ENCODE results near the gene ST6GALNAC6. TPM values are rescaled to one million over a fixed set of nuclear protein-coding genes. Genes with fewer than 3 reads are reported as not detected.

ST6GALNAC6 gene
- total and polyA plus RNA-seq, 9 donors, result 35.9 to 60.6 (median 49.0) TPM

DNA sequence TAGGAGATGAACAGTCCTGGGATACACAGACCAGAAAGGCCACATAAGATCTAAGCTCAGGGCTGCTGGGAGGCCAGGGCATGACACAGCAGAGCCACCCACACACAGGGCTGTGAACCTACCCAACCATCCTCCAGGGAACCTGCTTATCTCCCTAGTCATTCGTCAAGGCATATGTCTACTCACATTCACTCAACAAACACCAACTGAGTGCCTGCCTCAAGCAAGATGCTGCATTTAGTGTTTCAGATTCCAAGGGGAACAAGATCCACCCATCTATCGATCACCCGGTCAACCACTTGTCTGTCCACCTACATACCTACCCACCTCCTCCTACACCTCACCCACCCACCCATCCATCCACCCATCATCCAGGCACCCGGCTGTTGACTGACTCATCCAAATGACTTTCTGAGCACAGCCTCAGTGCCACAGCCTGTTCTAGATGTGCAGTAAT lies 36.4 kb upstream of the ST6GALNAC6 start:
- peaks cover 33% of the 10 kb centered on the region for H3K4me1 ChIP-seq (ENCODE audit: control insufficient read depth, insufficient read depth, low read length)
- H3K27me3 ChIP-seq (ENCODE audit: control insufficient read depth, insufficient read depth, low read length), result no peaks in the 10 kb centered on the region
- DNase-seq, result no peak
- peaks cover 26% of the 10 kb centered on the region for H3K36me3 ChIP-seq (ENCODE audit: control insufficient read depth, insufficient read depth, low read length)
- no peaks in the 10 kb centered on the region for H3K9me3 ChIP-seq (replicated peaks; ENCODE audit: control insufficient read depth, low read depth, low read length)
- no peak overlapping the region for H3K27ac ChIP-seq (ENCODE audit: low read length)
- H3K4me3 ChIP-seq (ENCODE audit: low read length), result no peak overlapping the region
- WGBS (ENCODE audit: insufficient coverage), result 74% methylated on average over 3 of the region's 4 CpGs

DNA sequence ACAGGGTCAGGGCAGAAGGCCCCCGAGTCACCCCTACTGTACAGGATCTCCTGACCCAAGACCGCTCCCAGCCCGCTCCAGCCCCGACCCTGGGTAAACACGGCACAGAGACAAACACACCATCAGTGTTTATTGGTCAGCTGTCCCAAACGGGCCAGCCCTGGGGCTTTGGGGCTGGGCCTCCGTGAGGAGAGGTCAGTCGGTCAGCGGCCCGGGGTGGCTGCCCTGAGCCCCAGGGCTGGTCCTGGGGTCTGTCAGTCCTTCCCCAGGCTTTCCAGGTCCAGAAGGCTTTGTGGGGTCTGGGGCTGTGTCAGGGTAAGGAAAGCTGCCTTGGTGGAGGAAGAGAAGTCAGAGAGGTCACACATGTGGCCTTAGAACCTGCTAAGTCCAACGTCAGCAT lies 35.6 kb upstream of the ST6GALNAC6 start:
- H3K27me3 ChIP-seq (ENCODE audit: control insufficient read depth, insufficient read depth, low read length), result peaks cover under 1% of the 10 kb centered on the region
- H3K36me3 ChIP-seq (ENCODE audit: control insufficient read depth, insufficient read depth, low read length), result peaks cover 23% of the 10 kb centered on the region
- H3K4me1 ChIP-seq (ENCODE audit: control insufficient read depth, insufficient read depth, low read length), result peaks cover 38% of the 10 kb centered on the region
- no peak overlapping the region for H3K4me3 ChIP-seq (ENCODE audit: low read length)
- no peak overlapping the region for H3K27ac ChIP-seq (ENCODE audit: low read length)
- H3K9me3 ChIP-seq (replicated peaks; ENCODE audit: control insufficient read depth, low read depth, low read length), result no peaks in the 10 kb centered on the region
- WGBS (ENCODE audit: insufficient coverage), result 64% methylated on average over 11 of the region's 11 CpGs
- DNase-seq, result no peak

DNA sequence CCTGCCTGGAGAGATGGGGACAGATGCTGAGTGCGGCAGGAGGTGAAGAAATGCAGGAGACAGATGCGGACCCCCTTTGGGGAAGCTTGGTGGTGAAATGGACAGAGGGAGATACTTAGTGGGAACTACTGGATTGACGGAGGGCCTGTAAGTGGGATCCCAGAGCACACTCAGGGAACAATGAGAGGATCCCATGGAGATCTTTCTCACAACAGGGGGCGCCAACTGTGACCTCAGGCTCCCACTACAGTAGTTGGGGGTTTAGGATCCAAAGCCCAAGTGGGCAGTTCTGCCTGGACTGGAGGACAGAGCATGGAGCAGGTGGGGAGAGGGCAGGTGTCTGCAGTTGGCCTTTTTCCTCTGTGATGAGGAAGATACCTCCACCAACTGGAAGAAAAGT lies 34.8 kb upstream of the ST6GALNAC6 start:
- WGBS (ENCODE audit: insufficient coverage), result 90% methylated on average over 4 of the region's 4 CpGs
- Histone ChIP-seq H3K27ac (ENCODE audit: low read length) (no peak overlapping the region), H3K27me3 (ENCODE audit: control insufficient read depth, insufficient read depth, low read length) (peaks cover 7% of the 10 kb centered on the region), H3K4me1 (ENCODE audit: control insufficient read depth, insufficient read depth, low read length) (peaks cover 38% of the 10 kb centered on the region), H3K36me3 (ENCODE audit: control insufficient read depth, insufficient read depth, low read length) (peaks cover 20% of the 10 kb centered on the region), H3K9me3 (replicated peaks; ENCODE audit: control insufficient read depth, low read depth, low read length) (no peaks in the 10 kb centered on the region), H3K4me3 (ENCODE audit: low read length) (no peak overlapping the region)
- no peak for DNase-seq

DNA sequence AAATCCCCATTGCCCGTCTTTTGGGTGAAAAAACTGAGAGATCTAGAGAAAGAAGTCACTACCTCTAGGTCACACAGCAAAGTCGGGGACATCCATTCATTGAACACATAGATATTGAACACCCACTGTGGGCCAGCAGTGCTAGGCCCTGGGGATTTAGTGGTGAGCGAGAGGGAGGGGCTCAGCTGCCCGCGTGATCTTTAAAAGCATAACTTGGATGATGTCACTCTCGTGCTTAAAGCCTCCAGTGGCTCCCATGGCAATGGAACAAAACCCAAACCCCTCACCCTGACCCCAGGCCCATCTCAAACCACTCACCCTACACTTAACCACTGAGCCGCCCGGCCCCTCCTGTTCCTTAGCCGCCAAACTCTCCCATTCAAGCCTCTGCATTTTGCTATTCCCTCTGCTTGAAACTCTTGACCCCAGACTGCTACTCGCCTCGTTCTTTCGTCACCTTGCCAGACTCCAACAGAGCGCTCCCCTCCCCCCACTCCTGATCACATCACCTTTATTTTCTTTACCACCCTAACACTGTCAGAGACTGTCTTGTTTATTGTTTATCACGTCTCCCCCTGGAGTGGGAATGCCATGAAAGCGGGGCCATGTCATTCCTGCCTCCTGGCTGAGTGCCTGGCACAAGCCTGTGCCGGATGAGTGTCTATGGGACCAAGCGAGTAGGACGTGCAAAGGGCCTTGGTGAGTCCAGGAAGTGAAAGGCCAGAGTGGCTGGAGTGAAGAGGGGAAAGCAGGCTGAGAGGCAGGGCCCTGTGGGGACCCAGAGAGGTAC lies 31.9 kb upstream of the ST6GALNAC6 start:
- Histone ChIP-seq H3K4me3 (ENCODE audit: low read length) (peak overlapping the region; percentile 46), H3K36me3 (ENCODE audit: control insufficient read depth, insufficient read depth, low read length) (peaks cover 19% of the 10 kb centered on the region), H3K9me3 (replicated peaks; ENCODE audit: control insufficient read depth, low read depth, low read length) (no peaks in the 10 kb centered on the region), H3K27ac (ENCODE audit: low read length) (peak overlapping the region; percentile 59), H3K27me3 (ENCODE audit: control insufficient read depth, insufficient read depth, low read length) (peaks cover 36% of the 10 kb centered on the region), H3K4me1 (ENCODE audit: control insufficient read depth, insufficient read depth, low read length) (peaks cover 34% of the 10 kb centered on the region)
- DNase-seq, result peak; percentile 62
- 12% methylated on average over 12 of the region's 18 CpGs for WGBS (ENCODE audit: insufficient coverage)

DNA sequence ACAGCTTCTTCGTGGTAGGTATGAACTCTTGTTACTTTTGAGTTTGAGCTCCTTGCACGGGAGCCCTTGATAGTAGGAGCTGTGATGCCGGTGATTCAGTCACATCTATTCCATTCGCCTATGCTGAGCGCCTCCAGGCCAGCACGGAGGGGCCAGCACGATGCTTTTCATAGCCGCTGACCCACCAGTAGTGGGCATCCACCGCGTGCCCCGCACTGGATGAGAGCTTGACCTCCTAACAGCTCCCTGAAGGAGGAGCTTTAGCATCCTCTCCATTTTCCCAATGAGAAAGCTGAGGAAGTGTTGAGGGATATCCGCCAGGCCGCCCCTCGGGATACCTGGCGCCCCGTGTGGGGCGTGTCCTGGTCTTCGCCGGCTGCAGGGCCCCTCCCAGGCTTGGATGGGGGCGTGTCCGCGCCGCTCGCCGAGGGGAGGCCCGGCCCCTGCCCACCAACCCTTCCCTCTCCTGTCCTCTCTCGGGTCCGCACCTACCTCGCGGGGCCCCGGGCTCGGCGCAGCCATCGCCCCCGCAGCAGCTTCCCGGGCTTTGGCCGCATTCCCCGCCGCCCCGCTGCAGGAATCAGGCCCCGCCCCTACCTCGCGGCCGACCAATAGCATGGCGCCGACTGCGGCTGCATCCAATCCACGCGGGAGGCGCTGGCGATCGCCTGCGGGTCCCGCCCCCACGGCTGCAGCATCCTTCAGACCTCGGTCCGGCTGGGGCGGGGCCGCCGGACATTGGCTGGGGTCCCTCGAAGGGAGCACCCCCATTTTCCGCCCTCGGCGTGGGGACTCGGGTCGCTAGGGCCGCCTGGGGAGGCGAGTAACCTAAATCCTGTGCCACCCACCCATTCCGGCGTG lies 31.1 kb upstream of the ST6GALNAC6 start, which contains the start of gene PIP5KL1:
Gene PIP5KL1 (minus strand): TSS at position 547 of the 861 bp plus-strand sequence. CDS start 25 bp downstream, at position 522.
- peak; percentile 91 for DNase-seq
- Histone ChIP-seq H3K4me3 (ENCODE audit: low read length) (peak within 1 kb of the TSS; percentile 46), H3K36me3 (ENCODE audit: control insufficient read depth, insufficient read depth, low read length) (peaks cover 11% of the 10 kb centered on the region), H3K9me3 (replicated peaks; ENCODE audit: control insufficient read depth, low read depth, low read length) (no peaks in the 10 kb centered on the region), H3K4me1 (ENCODE audit: control insufficient read depth, insufficient read depth, low read length) (peaks cover 29% of the 10 kb centered on the region), H3K27me3 (ENCODE audit: control insufficient read depth, insufficient read depth, low read length) (peaks cover 43% of the 10 kb centered on the region), H3K27ac (ENCODE audit: low read length) (peak within 1 kb of the TSS; percentile 59)
- WGBS (ENCODE audit: insufficient coverage), result 2% methylated on average over 63 of the region's 70 CpGs

DNA sequence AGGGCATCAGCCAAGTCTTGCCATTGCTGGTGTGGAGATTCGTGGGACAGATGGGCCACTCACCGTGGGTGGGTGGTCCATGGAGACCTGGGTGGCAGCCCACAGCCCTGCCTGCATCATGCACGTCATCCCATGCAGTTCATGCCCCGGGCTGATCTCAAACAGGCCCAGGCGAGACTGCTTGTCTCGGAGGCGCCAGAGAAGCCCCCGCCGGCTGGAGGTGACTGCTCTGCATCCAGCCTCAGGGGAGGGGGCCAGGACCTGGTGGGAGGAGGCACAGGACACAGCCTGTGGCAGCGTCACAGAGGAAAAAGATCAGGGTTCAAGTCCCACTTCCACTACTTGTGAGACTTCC lies 30.2 kb upstream of the ST6GALNAC6 start:
- no peaks in the 10 kb centered on the region for H3K9me3 ChIP-seq (replicated peaks; ENCODE audit: control insufficient read depth, low read depth, low read length)
- H3K27me3 ChIP-seq (ENCODE audit: control insufficient read depth, insufficient read depth, low read length), result peaks cover 50% of the 10 kb centered on the region
- no peak overlapping the region for H3K4me3 ChIP-seq (ENCODE audit: low read length)
- no peak for DNase-seq
- no peak overlapping the region for H3K27ac ChIP-seq (ENCODE audit: low read length)
- 71% methylated on average over 5 of the region's 10 CpGs for WGBS (ENCODE audit: insufficient coverage)
- peaks cover 29% of the 10 kb centered on the region for H3K4me1 ChIP-seq (ENCODE audit: control insufficient read depth, insufficient read depth, low read length)
- peaks cover 5% of the 10 kb centered on the region for H3K36me3 ChIP-seq (ENCODE audit: control insufficient read depth, insufficient read depth, low read length)

DNA sequence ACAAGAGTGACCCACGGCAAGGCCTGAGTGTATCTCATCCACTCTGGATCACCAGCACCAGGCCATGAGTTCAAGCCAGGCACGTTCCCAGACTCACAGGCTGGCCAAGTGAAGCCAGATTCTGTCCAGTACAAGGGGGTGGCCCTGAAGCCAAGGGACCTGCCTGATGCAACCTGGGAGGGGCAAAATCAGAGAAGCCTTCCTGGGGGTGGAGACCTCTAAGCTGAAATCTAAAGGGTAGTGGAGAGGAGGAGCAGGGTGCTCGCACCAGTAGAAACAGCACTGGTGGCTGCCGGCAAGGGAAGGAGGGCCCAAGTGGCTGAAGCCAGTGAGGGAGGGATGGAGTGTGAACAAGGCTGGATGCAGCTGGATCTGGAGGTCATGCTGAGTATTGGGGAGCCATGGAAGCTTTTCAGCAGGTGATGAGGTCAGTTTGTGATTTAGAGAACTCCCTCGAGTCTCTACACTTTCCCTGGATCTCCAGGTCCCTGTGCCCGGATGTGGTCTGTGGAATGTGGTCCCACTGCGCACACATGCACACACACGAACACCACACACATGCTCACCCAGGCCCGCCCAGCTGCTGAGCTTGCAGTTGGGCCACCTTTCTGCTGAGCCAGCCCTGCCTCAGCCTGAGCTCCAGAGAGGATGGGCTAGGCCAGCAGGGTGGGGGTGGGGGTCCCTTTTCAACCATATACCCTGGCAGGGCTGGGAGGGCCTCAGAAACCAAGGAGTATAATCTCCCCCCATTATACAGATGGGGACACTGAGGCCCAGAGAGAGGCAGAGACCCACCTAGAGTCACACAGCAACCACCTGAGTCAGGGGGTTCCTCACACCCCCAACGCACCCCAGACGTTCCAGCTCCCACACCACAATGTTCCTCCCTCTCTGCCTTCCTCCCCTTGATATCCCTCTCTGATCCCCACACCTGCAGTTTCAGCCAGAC lies 29.5 kb upstream of the ST6GALNAC6 start:
- H3K4me3 ChIP-seq (ENCODE audit: low read length), result no peak overlapping the region
- H3K27me3 ChIP-seq (ENCODE audit: control insufficient read depth, insufficient read depth, low read length), result peaks cover 50% of the 10 kb centered on the region
- H3K36me3 ChIP-seq (ENCODE audit: control insufficient read depth, insufficient read depth, low read length), result no peaks in the 10 kb centered on the region
- DNase-seq, result no peak
- peaks cover 29% of the 10 kb centered on the region for H3K4me1 ChIP-seq (ENCODE audit: control insufficient read depth, insufficient read depth, low read length)
- no peak overlapping the region for H3K27ac ChIP-seq (ENCODE audit: low read length)
- WGBS (ENCODE audit: insufficient coverage), result 55% methylated on average over 6 of the region's 11 CpGs
- H3K9me3 ChIP-seq (replicated peaks; ENCODE audit: control insufficient read depth, low read depth, low read length), result no peaks in the 10 kb centered on the region

DNA sequence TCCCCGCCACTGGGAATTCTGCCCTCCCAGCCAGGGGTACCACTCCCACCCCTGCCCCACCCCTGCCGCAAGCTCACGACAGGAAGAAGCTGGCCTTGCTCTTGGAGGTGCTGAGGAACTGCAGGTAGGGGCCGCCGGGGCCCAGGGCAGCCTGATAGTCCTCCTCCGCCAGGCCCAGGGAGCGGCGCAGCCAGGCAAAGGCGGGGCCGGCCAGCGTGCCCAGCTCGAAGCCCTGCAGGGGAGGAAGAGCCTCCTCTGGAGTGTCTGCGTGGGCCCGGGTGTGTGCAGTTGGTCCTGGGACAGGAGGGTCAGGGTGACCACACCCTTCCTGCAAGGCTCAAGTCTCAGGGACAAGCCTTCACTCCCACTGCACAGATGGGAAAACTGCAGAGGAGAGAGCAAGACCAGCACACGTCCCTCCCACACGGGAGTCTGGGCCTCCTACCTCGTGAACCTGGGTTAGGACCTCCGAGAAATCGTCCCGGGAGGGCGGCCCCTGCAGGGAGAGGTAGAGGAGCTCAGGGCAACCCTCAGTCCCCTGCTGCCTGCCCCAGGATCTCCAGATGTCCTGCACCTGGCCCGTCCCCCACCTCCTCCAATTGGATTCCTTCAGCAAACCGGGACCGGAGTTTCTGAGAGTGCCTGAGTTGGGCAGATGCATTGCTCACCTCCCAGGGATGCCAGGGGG lies 28.7 kb upstream of the ST6GALNAC6 start:
- H3K36me3 ChIP-seq (ENCODE audit: control insufficient read depth, insufficient read depth, low read length), result no peaks in the 10 kb centered on the region
- H3K9me3 ChIP-seq (replicated peaks; ENCODE audit: control insufficient read depth, low read depth, low read length), result no peaks in the 10 kb centered on the region
- H3K4me1 ChIP-seq (ENCODE audit: control insufficient read depth, insufficient read depth, low read length), result peaks cover 29% of the 10 kb centered on the region
- 13% methylated on average over 21 of the region's 24 CpGs for WGBS (ENCODE audit: insufficient coverage)
- H3K27ac ChIP-seq (ENCODE audit: low read length), result no peak overlapping the region
- no peak for DNase-seq
- peaks cover 53% of the 10 kb centered on the region for H3K27me3 ChIP-seq (ENCODE audit: control insufficient read depth, insufficient read depth, low read length)
- no peak overlapping the region for H3K4me3 ChIP-seq (ENCODE audit: low read length)

Data from muscle of leg (tissue), 11 donors.